ENCODE results near the gene SLX9. TPM values are rescaled to one million over a fixed set of nuclear protein-coding genes. Genes with fewer than 3 reads are reported as not detected.

Gene SLX9
- total RNA-seq, 2 experiments from 2014 or later: 18.6 to 61.6 TPM

- H3K36me3 ChIP-seq (ENCODE audit: insufficient read depth, low read length): no peaks in the 10 kb centered on the region
- H3K79me2 ChIP-seq (ENCODE audit: insufficient read depth, low read depth, low read length): no peaks in the 10 kb centered on the region
- no peak overlapping the region for H3K4me2 ChIP-seq (ENCODE audit: low read length)
- H3K4me3 ChIP-seq (ENCODE audit: low read depth, low read length, poor library complexity, severe bottlenecking): no peak overlapping the region
- no peak overlapping the region for H3K27ac ChIP-seq (ENCODE audit: low read depth, low read length, poor library complexity, severe bottlenecking)
- ChIA-PET CTCF (ENCODE audit: unreplicated experiment) (interaction anchor here (1.1 kb wide), 1 partner anchor 7 kb away, joined by 3 read pairs; no protein-coding TSS in a partner anchor), POLR2A (interaction anchor here (0.7 to 1.1 kb wide), 2 partner anchors 9 to 20 kb away, joined by 3 read pairs; no protein-coding TSS in a partner anchor)
- H3K4me1 ChIP-seq (ENCODE audit: insufficient read depth, low read length, poor library complexity, severe bottlenecking): peaks cover 16% of the 10 kb centered on the region
- no peaks in the 10 kb centered on the region for H4K20me1 ChIP-seq (ENCODE audit: insufficient read depth, low read length)
- DNase-seq (ENCODE audit: low spot score): no peak
- intact Hi-C loops (cut with micrococcal nuclease; ENCODE audit: unreplicated experiment): no loop called here
- H3K9me3 ChIP-seq (ENCODE audit: low read length): no peaks in the 10 kb centered on the region
- H3K9me2 ChIP-seq (ENCODE audit: insufficient read depth, low read length): no peaks in the 10 kb centered on the region
- H2AFZ ChIP-seq (ENCODE audit: low read length): no peak overlapping the region
- no peak for TF ChIP-seq CTCF (conservative IDR thresholded peaks at IDR 0.05; ENCODE audit: low read length)
- TF ChIP-seq EZH2phosphoT487 (IDR thresholded peaks at IDR 0.05; ENCODE audit: borderline replicate concordance, low read depth, low read length): no peak
- BruUV-seq (replicated peaks): no TSS peak
Observed at GRCh38 chr21:44919913-44920693, 19.7 kb upstream of the SLX9 start.

- H3K79me2 ChIP-seq (ENCODE audit: insufficient read depth, low read depth, low read length): no peaks in the 10 kb centered on the region
- POLR2A ChIA-PET: interaction anchor here (0.7 kb wide), 1 partner anchor 8 kb away, joined by 3 read pairs; no protein-coding TSS in a partner anchor
- no peaks in the 10 kb centered on the region for H4K20me1 ChIP-seq (ENCODE audit: insufficient read depth, low read length)
- no peak within 1 kb of the TSS for H3K27ac ChIP-seq (ENCODE audit: low read depth, low read length, poor library complexity, severe bottlenecking)
- no peaks in the 10 kb centered on the region for H3K9me3 ChIP-seq (ENCODE audit: low read length)
- peak; percentile 20 for DNase-seq (ENCODE audit: low spot score)
- H2AFZ ChIP-seq (ENCODE audit: low read length): no peak within 1 kb of the TSS
- H3K9me2 ChIP-seq (ENCODE audit: insufficient read depth, low read length): no peaks in the 10 kb centered on the region
- no peaks in the 10 kb centered on the region for H3K36me3 ChIP-seq (ENCODE audit: insufficient read depth, low read length)
- TF ChIP-seq EZH2phosphoT487 (IDR thresholded peaks at IDR 0.05; ENCODE audit: borderline replicate concordance, low read depth, low read length): no peak
- no peak for TF ChIP-seq CTCF (conservative IDR thresholded peaks at IDR 0.05; ENCODE audit: low read length)
- intact Hi-C loops (cut with micrococcal nuclease; ENCODE audit: unreplicated experiment): no loop called here
- CTCF ChIA-PET (ENCODE audit: unreplicated experiment): no interaction called here
- H3K4me2 ChIP-seq (ENCODE audit: low read length): no peak within 1 kb of the TSS
- BruUV-seq (replicated peaks): no TSS peak
- H3K4me1 ChIP-seq (ENCODE audit: insufficient read depth, low read length, poor library complexity, severe bottlenecking): peaks cover 16% of the 10 kb centered on the region
- H3K4me3 ChIP-seq (ENCODE audit: low read depth, low read length, poor library complexity, severe bottlenecking): no peak within 1 kb of the TSS
Observed at GRCh38 chr21:44920694-44921604, 18.9 kb upstream of the SLX9 start, which contains the start of gene ITGB2. Gene ITGB2, minus strand, starts transcription at chr21:44920899. Its CDS starts 10,117 bp downstream, at chr21:44910782.
